Esophagus muscularis mucosa (tissue), 4 donors: ENCODE measurements around the gene RBMS1. TPM values are rescaled to one million over a fixed set of nuclear protein-coding genes. Genes with fewer than 3 reads are reported as not detected.

Experiments
- DNase-seq: peaks from one replicate; pipeline ENCODE4 v3.0.0-alpha.2; 2017; ENCODE audit errors: extremely low spot score
- H3K27ac ChIP-seq, 4 donors: fragments of 200-600 bp; sonication (generic); replicated peaks in 1 of 4; 1 replicate in 3 of 4; 2 replicates in 1 of 4; pipeline ENCODE4 v1.5.1; 2016 to 2019; ENCODE audit warnings: mild to moderate bottlenecking in 1 of 4
- H3K27me3 ChIP-seq, 4 donors: fragments of 200-600 bp; sonication (generic); one replicate each; pipeline versions ENCODE4 v1.5.1 to v1.6.0; 2016 to 2019
- H3K36me3 ChIP-seq, 4 donors: fragments of 200-600 bp; sonication (generic); one replicate each; pipeline ENCODE4 v1.5.1; 2016 to 2019
- H3K4me1 ChIP-seq, 4 donors: fragments of 200-600 bp; sonication (generic); one replicate each; pipeline ENCODE4 v1.5.1; 2016 to 2019
- H3K4me3 ChIP-seq, 4 donors: fragments of 200-600 bp; sonication (generic); 1 replicate in 2 of 4; 2 replicates in 2 of 4; pipeline ENCODE4 v1.5.1; 2016 to 2019; ENCODE audit warnings: mild to moderate bottlenecking in 4 of 4, moderate library complexity in 1 of 4
- H3K9me3 ChIP-seq, 4 donors: fragments of 200-600 bp; sonication (generic); 1 replicate in 3 of 4; 2 replicates in 1 of 4; pipeline ENCODE4 v1.5.1; 2016 to 2019
- EP300 ChIP-seq: sonication (generic); formaldehyde crosslinking; IDR thresholded peaks from one replicate; pipeline ENCODE4 v1.6.1; 2017; ENCODE audit warnings: antibody characterized with exemption
- POLR2A ChIP-seq: fragments of 450-650 bp; IDR thresholded peaks from one replicate; pipeline ENCODE4 v1.6.1; 2017; ENCODE audit warnings: antibody characterized with exemption, moderate library complexity, mild to moderate bottlenecking, low read depth
- POLR2AphosphoS5 ChIP-seq, 2 donors: sonication (generic); formaldehyde crosslinking; IDR thresholded peaks; one replicate each; pipeline ENCODE4 v1.6.1; 2017; ENCODE audit warnings: antibody characterized with exemption in 2 of 2
- WGBS: methylation state at CpG from one replicate; pipeline ENCODE4 v1.1.5; 2018; 5-methylcytosine and 5-hydroxymethylcytosine counted together
- intact Hi-C: fragments of 100-400 bp; cut with DNase I; formaldehyde crosslinking; loops from one replicate; pipeline ENCODE4 v1.15.1; 2023
- total RNA-seq, 4 donors: library from RNA; depleted of rRNA; stranded (reverse); fragments of >200 nt; gene quantifications; one replicate each; pipeline versions ENCODE4 v1.1.0 to v1.2.1, GENCODE V29; 2016
- TF ChIP-seq, protein P1 (sequence below), 3 experiments: fragments of 200-600 bp in 2 of 3; fragments of 450-650 bp in 1 of 3; sonication (generic) in 2 of 3; IDR thresholded peaks; one replicate each; pipeline ENCODE4 v1.5.1; 2017 to 2019; ENCODE audit warnings: antibody characterized with exemption in 3 of 3, mild to moderate bottlenecking in 2 of 3, moderate library complexity in 1 of 3

RBMS1 gene
- total RNA-seq, 4 donors from 2014 or later: 86.8 to 116 (median 93.1) TPM

DNA sequence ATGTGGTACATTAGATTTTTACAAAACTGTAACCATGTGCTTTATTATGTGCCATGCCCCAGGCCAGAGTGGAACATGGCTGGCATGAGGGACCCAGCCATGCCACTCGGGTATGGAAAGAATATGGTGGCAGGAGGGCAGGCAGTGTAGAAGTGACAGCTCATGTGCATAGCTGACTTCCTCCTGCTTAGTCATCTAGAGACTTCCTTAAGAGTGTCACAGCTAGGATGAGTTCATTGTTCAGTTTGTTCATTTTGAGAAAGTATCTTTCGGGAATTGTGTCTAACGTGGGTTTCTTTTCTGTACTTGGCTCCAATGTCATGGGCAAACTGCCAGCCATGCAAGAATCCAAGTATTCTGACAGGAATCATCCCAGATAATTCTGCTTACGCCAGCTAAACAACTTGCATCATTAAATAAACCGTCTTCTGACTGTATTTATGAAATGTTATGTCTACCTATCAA lies 199.2 kb downstream of the RBMS1 start:
- H3K27ac ChIP-seq: peak overlapping the region; percentile 69 to 81 (median 74)
- no peaks in the 10 kb centered on the region for H3K9me3 ChIP-seq
- H3K4me3 ChIP-seq: no peak overlapping the region
- no peak for DNase-seq
- peaks cover 56 to 73% (median 65%) of the 10 kb centered on the region in 4 donors for H3K4me1 ChIP-seq
- 23% methylated on average over 5 of the region's 5 CpGs for WGBS
- peaks cover 10 to 31% (median 27%) of the 10 kb centered on the region in 4 donors for H3K36me3 ChIP-seq
- TF ChIP-seq POLR2AphosphoS5 (IDR thresholded peaks at IDR 0.05) (peak; percentile 56 to 62), EP300 (peak; percentile 45), POLR2A (no peak)
- TF ChIP-seq, protein P1, sequence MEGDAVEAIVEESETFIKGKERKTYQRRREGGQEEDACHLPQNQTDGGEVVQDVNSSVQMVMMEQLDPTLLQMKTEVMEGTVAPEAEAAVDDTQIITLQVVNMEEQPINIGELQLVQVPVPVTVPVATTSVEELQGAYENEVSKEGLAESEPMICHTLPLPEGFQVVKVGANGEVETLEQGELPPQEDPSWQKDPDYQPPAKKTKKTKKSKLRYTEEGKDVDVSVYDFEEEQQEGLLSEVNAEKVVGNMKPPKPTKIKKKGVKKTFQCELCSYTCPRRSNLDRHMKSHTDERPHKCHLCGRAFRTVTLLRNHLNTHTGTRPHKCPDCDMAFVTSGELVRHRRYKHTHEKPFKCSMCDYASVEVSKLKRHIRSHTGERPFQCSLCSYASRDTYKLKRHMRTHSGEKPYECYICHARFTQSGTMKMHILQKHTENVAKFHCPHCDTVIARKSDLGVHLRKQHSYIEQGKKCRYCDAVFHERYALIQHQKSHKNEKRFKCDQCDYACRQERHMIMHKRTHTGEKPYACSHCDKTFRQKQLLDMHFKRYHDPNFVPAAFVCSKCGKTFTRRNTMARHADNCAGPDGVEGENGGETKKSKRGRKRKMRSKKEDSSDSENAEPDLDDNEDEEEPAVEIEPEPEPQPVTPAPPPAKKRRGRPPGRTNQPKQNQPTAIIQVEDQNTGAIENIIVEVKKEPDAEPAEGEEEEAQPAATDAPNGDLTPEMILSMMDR (IDR thresholded peaks at IDR 0.05): no peak
- intact Hi-C loops: no loop called here
- H3K27me3 ChIP-seq: no peaks in the 10 kb centered on the region

DNA sequence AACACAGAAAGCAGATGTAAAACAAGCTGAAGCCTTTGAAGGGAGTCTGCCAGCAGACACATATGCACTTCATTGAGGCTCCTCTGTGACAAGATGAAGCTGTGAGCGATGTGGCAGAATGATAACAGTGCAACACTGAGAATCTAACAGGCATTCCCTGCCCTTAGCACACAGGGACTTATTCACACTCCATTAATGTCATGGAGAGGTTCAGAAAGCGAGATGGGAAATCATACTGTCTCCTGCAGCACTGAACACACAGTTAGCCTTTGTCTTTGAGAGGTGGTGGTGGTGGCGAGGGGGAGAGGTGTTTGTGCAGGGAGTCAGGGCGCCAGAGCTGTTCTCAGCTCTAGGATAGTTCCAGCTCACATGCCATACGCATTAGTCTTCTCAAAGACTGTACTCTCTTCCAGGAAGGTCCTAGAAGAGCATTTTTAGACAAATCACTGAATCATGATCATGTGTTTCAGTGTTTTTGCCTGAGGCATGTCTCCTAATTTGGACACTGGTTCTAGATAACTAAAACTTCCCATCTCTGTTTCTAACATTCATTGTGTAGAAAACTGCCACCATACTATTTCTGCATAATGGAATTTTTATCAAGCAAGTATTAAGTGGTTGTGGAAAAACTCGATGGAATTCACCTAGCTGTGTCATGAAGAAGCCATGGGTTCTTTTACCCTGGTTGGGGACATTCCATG lies 200.1 kb downstream of the RBMS1 start:
- TF ChIP-seq EP300: peak; percentile 13
- TF ChIP-seq POLR2A: no peak
- TF ChIP-seq POLR2AphosphoS5 (IDR thresholded peaks at IDR 0.05): peak; percentile 53 to 62
- Histone ChIP-seq H3K4me1 (peaks cover 64 to 81% (median 72%) of the 10 kb centered on the region in 4 donors), H3K36me3 (peaks cover 10 to 27% (median 19%) of the 10 kb centered on the region in 4 donors), H3K27ac (peak overlapping the region; percentile 69 to 81 (median 74)), H3K27me3 (no peaks in the 10 kb centered on the region), H3K9me3 (no peaks in the 10 kb centered on the region), H3K4me3 (no peak overlapping the region)
- no peak for DNase-seq
- 65% methylated on average over 6 of the region's 6 CpGs for WGBS
- intact Hi-C loops: no loop called here

DNA sequence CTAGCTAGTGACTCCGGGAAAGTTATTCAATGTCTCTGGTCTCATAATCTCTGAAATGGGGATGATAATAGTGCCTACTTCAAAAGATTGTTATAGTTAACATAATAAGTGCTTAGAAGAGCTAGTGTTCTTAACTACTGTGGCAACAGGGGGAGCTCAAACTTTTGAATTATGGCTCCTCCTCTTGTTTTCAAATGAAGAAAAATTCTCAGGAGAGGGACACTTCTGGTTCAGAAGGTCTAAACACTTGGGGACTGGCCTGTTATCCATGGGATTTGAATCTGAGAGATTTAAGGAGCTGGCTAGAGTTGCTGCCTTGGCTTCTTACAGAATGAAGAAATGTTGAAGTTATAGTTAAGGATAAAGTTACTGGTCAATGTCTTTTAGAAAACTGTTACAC lies 201.4 kb downstream of the RBMS1 start:
- TF ChIP-seq, protein P1 (IDR thresholded peaks at IDR 0.05): peak in 1 of 3 experiments; percentile 4
- no peak for TF ChIP-seq EP300
- Histone ChIP-seq H3K9me3 (no peaks in the 10 kb centered on the region), H3K27ac (peak overlapping the region; percentile 69 to 81 (median 74)), H3K36me3 (peaks cover 4 to 19% (median 7%) of the 10 kb centered on the region in 4 donors), H3K27me3 (no peaks in the 10 kb centered on the region), H3K4me3 (no peak overlapping the region), H3K4me1 (peaks cover 75 to 86% (median 81%) of the 10 kb centered on the region in 4 donors)
- 100% methylated on average over 1 of the region's 1 CpG for WGBS
- DNase-seq: no peak
- intact Hi-C loops: no loop called here

DNA sequence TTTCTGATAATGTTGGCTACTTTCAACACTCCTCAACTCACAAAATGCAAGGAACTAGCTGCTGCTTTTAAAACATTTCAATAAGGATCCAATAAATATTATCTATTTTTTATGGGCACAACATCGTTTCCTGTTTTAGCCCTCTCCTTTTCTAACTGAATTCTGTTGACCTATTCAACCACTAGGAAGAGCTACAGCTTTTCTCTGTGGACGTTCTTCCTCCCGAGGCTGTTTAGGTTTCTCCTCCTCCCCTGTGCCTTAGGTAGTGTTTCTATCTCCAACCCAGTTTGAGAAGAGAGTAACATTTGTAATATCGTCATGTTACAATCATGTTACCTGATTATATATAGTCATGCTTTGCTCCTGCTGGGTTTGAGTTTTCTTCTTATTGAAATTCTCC lies 202.2 kb downstream of the RBMS1 start:
- peaks cover 77 to 90% (median 82%) of the 10 kb centered on the region in 4 donors for H3K4me1 ChIP-seq
- 69% methylated on average over 4 of the region's 4 CpGs for WGBS
- TF ChIP-seq, protein P1 (IDR thresholded peaks at IDR 0.05): peak in 2 of 3 experiments; percentile 3 to 6
- TF ChIP-seq EP300 (no peak), POLR2AphosphoS5 (IDR thresholded peaks at IDR 0.05) (no peak)
- no peak for DNase-seq
- no peak overlapping the region for H3K4me3 ChIP-seq
- peaks cover 4 to 17% (median 10%) of the 10 kb centered on the region in 4 donors for H3K36me3 ChIP-seq
- peak overlapping the region in 3 of 4 donors; percentile 24 to 81 (median 48) for H3K27ac ChIP-seq
- intact Hi-C loops: no loop called here
- no peaks in the 10 kb centered on the region for H3K27me3 ChIP-seq
- H3K9me3 ChIP-seq: no peaks in the 10 kb centered on the region

DNA sequence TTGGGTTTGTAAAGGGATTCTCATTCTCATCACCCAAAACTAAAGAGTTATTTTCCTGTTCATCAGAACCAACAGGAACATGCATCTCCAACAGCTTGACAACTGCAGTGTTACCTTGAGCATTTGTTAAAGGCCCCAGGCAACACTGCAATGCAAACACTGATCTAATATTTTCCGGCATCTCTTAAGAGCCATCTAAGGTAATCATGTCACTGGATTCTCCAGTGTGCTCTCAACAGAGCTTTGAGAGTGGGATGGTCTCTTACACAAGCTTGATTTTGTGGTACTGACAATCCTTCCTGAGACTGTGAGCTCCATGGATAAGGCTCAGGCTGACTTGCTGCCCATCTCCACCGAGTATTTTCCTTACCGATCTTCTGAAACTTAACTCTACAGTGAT lies 203.0 kb downstream of the RBMS1 start:
- intact Hi-C loops: no loop called here
- DNase-seq: no peak
- Histone ChIP-seq H3K36me3 (peaks cover 12 to 24% (median 16%) of the 10 kb centered on the region in 4 donors), H3K4me1 (peaks cover 72 to 86% (median 78%) of the 10 kb centered on the region in 4 donors), H3K27ac (peak overlapping the region; percentile 3 to 81 (median 36)), H3K9me3 (no peaks in the 10 kb centered on the region), H3K27me3 (no peaks in the 10 kb centered on the region), H3K4me3 (no peak overlapping the region)
- peak in 1 of 2 donors; percentile 1 for TF ChIP-seq POLR2AphosphoS5 (IDR thresholded peaks at IDR 0.05)
- TF ChIP-seq POLR2A: no peak
- 82% methylated on average over 3 of the region's 3 CpGs for WGBS
